Measurements from ENCODE around the gene SLCO2B1. TPM values are rescaled to one million over a fixed set of nuclear protein-coding genes. Genes with fewer than 3 reads are reported as not detected.
A peak's percentile ranks its signal among the peaks of the same experiment; 100 is the strongest.

SLCO2B1 gene
- total RNA-seq, 2 donors from 2014 or later = 1.1 to 1.9 TPM

- Mint-ChIP-seq H3K4me3 (no peak overlapping the region), H3K27ac (no peak overlapping the region), H3K9me3 (peaks cover 9% of the 10 kb centered on the region), H3K36me3 (ENCODE audit: low read depth) (no peaks in the 10 kb centered on the region), H3K4me1 (no peaks in the 10 kb centered on the region), H3K27me3 (ENCODE audit: insufficient read depth) (peaks cover 27% of the 10 kb centered on the region)
- 75 to 80% methylated on average over 6 of the region's 6 CpGs for WGBS, 2 experiments (ENCODE audit: insufficient coverage in 1 of 2, insufficient read length in 1 of 2)
- H3K27ac ChIP-seq (ENCODE audit: low read depth, low read length) = peak overlapping the region; percentile 60
- no peaks in the 10 kb centered on the region for H3K4me1 ChIP-seq (ENCODE audit: control insufficient read depth, insufficient read depth, low read length)
- no peak for TF ChIP-seq CTCF (conservative IDR thresholded peaks at IDR 0.05)
- H3K4me3 ChIP-seq (ENCODE audit: low read length) = no peak overlapping the region
- H3K9me3 ChIP-seq (ENCODE audit: control insufficient read depth, low read length) = no peaks in the 10 kb centered on the region
- no peaks in the 10 kb centered on the region for H3K27me3 ChIP-seq (ENCODE audit: control insufficient read depth, insufficient read depth, low read length, poor library complexity, severe bottlenecking)
- H3K36me3 ChIP-seq (ENCODE audit: control insufficient read depth, insufficient read depth, low read length) = no peaks in the 10 kb centered on the region
- DNase-seq = peak; percentile 31
- no peak overlapping the region for H3K9ac ChIP-seq (ENCODE audit: extremely low read depth, low read length, poor library complexity, severe bottlenecking)
Observed at GRCh38 chr11:75133976-75134375, 16.9 kb upstream of the SLCO2B1 start.

- 87 to 91% methylated on average over 5 of the region's 5 CpGs for WGBS, 2 experiments (ENCODE audit: insufficient coverage in 1 of 2, insufficient read length in 1 of 2)
Observed at GRCh38 chr11:75135021-75135650, 15.8 kb upstream of the SLCO2B1 start.

GRCh38 chr11:75135651-75136050 lies 15.3 kb upstream of the SLCO2B1 start:
- no peaks in the 10 kb centered on the region for H3K9me3 Mint-ChIP-seq
- no peaks in the 10 kb centered on the region for H3K36me3 Mint-ChIP-seq (ENCODE audit: low read depth)
- H3K27me3 Mint-ChIP-seq (ENCODE audit: insufficient read depth) = peaks cover 32% of the 10 kb centered on the region
- no peak overlapping the region for H3K27ac Mint-ChIP-seq
- no peak for TF ChIP-seq CTCF (conservative IDR thresholded peaks at IDR 0.05)
- no peaks in the 10 kb centered on the region for H3K36me3 ChIP-seq (ENCODE audit: control insufficient read depth, insufficient read depth, low read length)
- no peak overlapping the region for H3K27ac ChIP-seq (ENCODE audit: low read depth, low read length)
- H3K4me3 Mint-ChIP-seq = no peak overlapping the region
- no peaks in the 10 kb centered on the region for H3K4me1 ChIP-seq (ENCODE audit: control insufficient read depth, insufficient read depth, low read length)
- no peaks in the 10 kb centered on the region for H3K9me3 ChIP-seq (ENCODE audit: control insufficient read depth, low read length)
- no peak overlapping the region for H3K9ac ChIP-seq (ENCODE audit: extremely low read depth, low read length, poor library complexity, severe bottlenecking)
- no peak overlapping the region for H3K4me3 ChIP-seq (ENCODE audit: low read length)
- no peaks in the 10 kb centered on the region for H3K4me1 Mint-ChIP-seq
- H3K27me3 ChIP-seq (ENCODE audit: control insufficient read depth, insufficient read depth, low read length, poor library complexity, severe bottlenecking) = no peaks in the 10 kb centered on the region
- WGBS, 2 experiments (ENCODE audit: insufficient coverage in 1 of 2, insufficient read length in 1 of 2) = 55 to 86% methylated on average over 1 of the region's 1 CpG
- no peak for DNase-seq

More at GRCh38 chr11:75135021-75135650, 15.8 kb upstream of the SLCO2B1 start:
- no peaks in the 10 kb centered on the region for H3K9me3 Mint-ChIP-seq
- H3K27ac ChIP-seq (ENCODE audit: low read depth, low read length) = no peak overlapping the region
- no peak overlapping the region for H3K27ac Mint-ChIP-seq
- H3K4me3 ChIP-seq (ENCODE audit: low read length) = no peak overlapping the region
- no peaks in the 10 kb centered on the region for H3K36me3 ChIP-seq (ENCODE audit: control insufficient read depth, insufficient read depth, low read length)
- H3K4me3 Mint-ChIP-seq = no peak overlapping the region
- H3K4me1 Mint-ChIP-seq = no peaks in the 10 kb centered on the region
- H3K4me1 ChIP-seq (ENCODE audit: control insufficient read depth, insufficient read depth, low read length) = no peaks in the 10 kb centered on the region
- no peaks in the 10 kb centered on the region for H3K27me3 ChIP-seq (ENCODE audit: control insufficient read depth, insufficient read depth, low read length, poor library complexity, severe bottlenecking)
- H3K9ac ChIP-seq (ENCODE audit: extremely low read depth, low read length, poor library complexity, severe bottlenecking) = no peak overlapping the region
- no peaks in the 10 kb centered on the region for H3K9me3 ChIP-seq (ENCODE audit: control insufficient read depth, low read length)
- DNase-seq = no peak
- TF ChIP-seq CTCF (conservative IDR thresholded peaks at IDR 0.05) = no peak
- peaks cover 32% of the 10 kb centered on the region for H3K27me3 Mint-ChIP-seq (ENCODE audit: insufficient read depth)
- no peaks in the 10 kb centered on the region for H3K36me3 Mint-ChIP-seq (ENCODE audit: low read depth)
